Esophagus muscularis mucosa (tissue), 4 donors: ENCODE results near the gene WDFY4. TPM values are rescaled to one million over a fixed set of nuclear protein-coding genes. Genes with fewer than 3 reads are reported as not detected.

ENCODE experiments used
- DNase-seq: peaks from one replicate; pipeline ENCODE4 v3.0.0-alpha.2; 2017; ENCODE audit errors: extremely low spot score
- H3K27ac ChIP-seq, 4 donors: fragments of 200-600 bp; sonication (generic); replicated peaks in 1 of 4; 1 replicate in 3 of 4; 2 replicates in 1 of 4; pipeline ENCODE4 v1.5.1; 2016 to 2019; ENCODE audit warnings: mild to moderate bottlenecking in 1 of 4
- H3K27me3 ChIP-seq, 4 donors: fragments of 200-600 bp; sonication (generic); one replicate each; pipeline versions ENCODE4 v1.5.1 to v1.6.0; 2016 to 2019
- H3K36me3 ChIP-seq, 4 donors: fragments of 200-600 bp; sonication (generic); one replicate each; pipeline ENCODE4 v1.5.1; 2016 to 2019
- H3K4me1 ChIP-seq, 4 donors: fragments of 200-600 bp; sonication (generic); one replicate each; pipeline ENCODE4 v1.5.1; 2016 to 2019
- H3K4me3 ChIP-seq, 4 donors: fragments of 200-600 bp; sonication (generic); 1 replicate in 2 of 4; 2 replicates in 2 of 4; pipeline ENCODE4 v1.5.1; 2016 to 2019; ENCODE audit warnings: mild to moderate bottlenecking in 4 of 4, moderate library complexity in 1 of 4
- H3K9me3 ChIP-seq, 4 donors: fragments of 200-600 bp; sonication (generic); 1 replicate in 3 of 4; 2 replicates in 1 of 4; pipeline ENCODE4 v1.5.1; 2016 to 2019
- CTCF ChIP-seq, 3 experiments: fragments of 200-600 bp in 2 of 3; fragments of 450-650 bp in 1 of 3; sonication (generic) in 2 of 3; IDR thresholded peaks; one replicate each; pipeline ENCODE4 v1.5.1; 2017 to 2019; ENCODE audit warnings: antibody characterized with exemption in 3 of 3, mild to moderate bottlenecking in 2 of 3, moderate library complexity in 1 of 3
- EP300 ChIP-seq: sonication (generic); formaldehyde crosslinking; IDR thresholded peaks from one replicate; pipeline ENCODE4 v1.6.1; 2017; ENCODE audit warnings: antibody characterized with exemption
- POLR2A ChIP-seq: fragments of 450-650 bp; IDR thresholded peaks from one replicate; pipeline ENCODE4 v1.6.1; 2017; ENCODE audit warnings: antibody characterized with exemption, moderate library complexity, mild to moderate bottlenecking, low read depth
- POLR2AphosphoS5 ChIP-seq, 2 donors: sonication (generic); formaldehyde crosslinking; IDR thresholded peaks; one replicate each; pipeline ENCODE4 v1.6.1; 2017; ENCODE audit warnings: antibody characterized with exemption in 2 of 2
- WGBS: methylation state at CpG from one replicate; pipeline ENCODE4 v1.1.5; 2018; 5-methylcytosine and 5-hydroxymethylcytosine counted together
- intact Hi-C: fragments of 100-400 bp; cut with DNase I; formaldehyde crosslinking; loops from one replicate; pipeline ENCODE4 v1.15.1; 2023
- total RNA-seq, 4 donors: library from RNA; depleted of rRNA; stranded (reverse); fragments of >200 nt; gene quantifications; one replicate each; pipeline versions ENCODE4 v1.1.0 to v1.2.1, GENCODE V29; 2016

WDFY4 gene
- total RNA-seq, 4 donors from 2014 or later: 2.3 to 7.3 (median 5.2) TPM

GRCh38 chr10:48845512-48845911 lies 160.8 kb downstream of the WDFY4 start:
- no peak overlapping the region for H3K4me3 ChIP-seq
- H3K27me3 ChIP-seq: no peaks in the 10 kb centered on the region
- H3K36me3 ChIP-seq: no peaks in the 10 kb centered on the region
- no peak overlapping the region for H3K27ac ChIP-seq
- 86% methylated on average over 2 of the region's 2 CpGs for WGBS
- intact Hi-C loops: no loop called here
- no peaks in the 10 kb centered on the region for H3K4me1 ChIP-seq
- DNase-seq: no peak
- no peak for TF ChIP-seq POLR2AphosphoS5 (IDR thresholded peaks at IDR 0.05)
- no peak for TF ChIP-seq EP300
- TF ChIP-seq POLR2A: no peak
- no peak for TF ChIP-seq CTCF (IDR thresholded peaks at IDR 0.05)
- H3K9me3 ChIP-seq: no peaks in the 10 kb centered on the region

GRCh38 chr10:48847691-48848090 lies 163.0 kb downstream of the WDFY4 start:
- peak; percentile 89 for DNase-seq
- intact Hi-C loops: no loop called here
- TF ChIP-seq POLR2AphosphoS5 (IDR thresholded peaks at IDR 0.05) (no peak), CTCF (IDR thresholded peaks at IDR 0.05) (no peak), POLR2A (no peak), EP300 (no peak)
- Histone ChIP-seq H3K27ac (no peak overlapping the region), H3K27me3 (no peaks in the 10 kb centered on the region), H3K4me3 (no peak overlapping the region), H3K9me3 (no peaks in the 10 kb centered on the region), H3K36me3 (no peaks in the 10 kb centered on the region), H3K4me1 (no peaks in the 10 kb centered on the region)
- 94% methylated on average over 5 of the region's 5 CpGs for whole genome bisulfite sequencing

GRCh38 chr10:48856855-48857254 lies 172.2 kb downstream of the WDFY4 start:
- TF ChIP-seq POLR2AphosphoS5 (IDR thresholded peaks at IDR 0.05) (no peak), EP300 (no peak), CTCF (IDR thresholded peaks at IDR 0.05) (no peak), POLR2A (no peak)
- no peak overlapping the region for H3K4me3 ChIP-seq
- no peak for DNase-seq
- H3K27me3 ChIP-seq: no peaks in the 10 kb centered on the region
- H3K9me3 ChIP-seq: peaks cover 0 to 9% (median 4%) of the 10 kb centered on the region in 4 donors
- intact Hi-C loops: no loop called here
- no peak overlapping the region for H3K27ac ChIP-seq
- no peaks in the 10 kb centered on the region for H3K4me1 ChIP-seq
- H3K36me3 ChIP-seq: no peaks in the 10 kb centered on the region

- no peak overlapping the region for H3K27ac ChIP-seq
- H3K4me1 ChIP-seq: no peaks in the 10 kb centered on the region
- TF ChIP-seq CTCF (IDR thresholded peaks at IDR 0.05) (no peak), EP300 (no peak), POLR2A (no peak), POLR2AphosphoS5 (IDR thresholded peaks at IDR 0.05) (no peak)
- no peaks in the 10 kb centered on the region for H3K36me3 ChIP-seq
- no peaks in the 10 kb centered on the region for H3K27me3 ChIP-seq
- H3K9me3 ChIP-seq: no peaks in the 10 kb centered on the region
- WGBS: 86% methylated on average over 1 of the region's 1 CpG
- intact Hi-C loops: no loop called here
- peak; percentile 39 for DNase-seq
- no peak overlapping the region for H3K4me3 ChIP-seq
Measured at GRCh38 chr10:48872234-48872633, 187.6 kb downstream of the WDFY4 start.

DNA sequence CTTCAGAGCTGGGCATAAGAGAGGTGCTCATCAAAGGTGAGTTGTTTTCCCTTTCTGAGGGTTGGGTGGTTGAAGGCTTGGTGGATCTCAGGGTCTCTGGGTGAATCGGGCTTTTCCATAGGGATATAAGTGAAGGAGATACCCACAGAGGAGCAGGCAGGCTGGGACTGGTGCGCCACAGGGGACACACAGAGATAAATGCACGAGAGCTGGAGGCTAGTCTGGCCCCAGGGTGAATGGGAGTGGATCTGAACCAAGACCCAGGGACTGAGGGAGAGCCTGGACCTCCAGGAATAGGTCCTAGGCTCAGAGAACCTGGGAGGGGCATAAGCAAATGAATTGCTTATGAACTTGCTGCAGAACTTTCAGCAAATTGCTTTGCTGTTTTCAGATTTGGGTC lies 193.4 kb downstream of the WDFY4 start:
- peaks cover 0 to 6% (median 0%) of the 10 kb centered on the region in 4 donors for H3K9me3 ChIP-seq
- 96% methylated on average over 3 of the region's 3 CpGs for WGBS
- DNase-seq: peak; percentile 74
- H3K4me3 ChIP-seq: no peak overlapping the region
- H3K27me3 ChIP-seq: peaks cover 0 to 20% (median 0%) of the 10 kb centered on the region in 4 donors
- intact Hi-C loops: no loop called here
- H3K27ac ChIP-seq: no peak overlapping the region
- TF ChIP-seq POLR2A (no peak), CTCF (IDR thresholded peaks at IDR 0.05) (no peak), POLR2AphosphoS5 (IDR thresholded peaks at IDR 0.05) (no peak), EP300 (no peak)
- no peaks in the 10 kb centered on the region for H3K4me1 ChIP-seq
- no peaks in the 10 kb centered on the region for H3K36me3 ChIP-seq
